Right lung (tissue), 5 donors: Measurements from ENCODE around the gene MOV10. TPM values are rescaled to one million over a fixed set of nuclear protein-coding genes. Genes with fewer than 3 reads are reported as not detected.

Source experiments
- DNase-seq, 2 donors: peaks; one replicate each; pipeline ENCODE4 v3.0.0-alpha.2; 2013
- polyA plus RNA-seq, 5 donors: library from polyadenylated mRNA; unstranded; fragments of 120-200 nt; gene quantifications; one replicate each; pipeline versions ENCODE4 v1.2.1 to v1.2.3, GENCODE V29; 2013; ENCODE audit warnings: inconsistent platforms in 1 of 5, low replicate concordance in 1 of 5; ENCODE audit not compliant: insufficient read length in 5 of 5, insufficient read depth in 1 of 5

The MOV10 gene
- polyA plus RNA-seq, 5 donors: 59.9 to 76.1 (median 68.4) TPM

DNA sequence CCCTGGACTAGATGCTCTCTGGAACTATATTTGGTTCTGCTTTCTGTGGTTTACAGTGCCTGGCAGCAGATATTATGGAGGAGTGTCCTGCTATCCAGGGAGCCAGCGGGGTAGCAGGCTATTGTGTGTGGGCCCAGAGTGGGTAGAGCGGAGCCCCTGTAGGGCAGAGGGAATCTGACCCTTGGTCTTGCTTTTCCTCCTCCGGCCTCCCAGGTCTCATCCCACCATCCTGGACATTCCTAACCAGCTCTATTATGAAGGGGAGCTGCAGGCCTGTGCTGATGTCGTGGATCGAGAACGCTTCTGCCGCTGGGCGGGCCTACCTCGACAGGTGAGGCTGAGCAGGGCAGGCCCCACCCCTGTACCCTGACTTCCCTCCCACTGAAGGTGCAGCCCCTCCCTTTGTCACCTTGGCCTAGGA is 23.3 kb downstream of the MOV10 start:
- DNase-seq: no peak

DNA sequence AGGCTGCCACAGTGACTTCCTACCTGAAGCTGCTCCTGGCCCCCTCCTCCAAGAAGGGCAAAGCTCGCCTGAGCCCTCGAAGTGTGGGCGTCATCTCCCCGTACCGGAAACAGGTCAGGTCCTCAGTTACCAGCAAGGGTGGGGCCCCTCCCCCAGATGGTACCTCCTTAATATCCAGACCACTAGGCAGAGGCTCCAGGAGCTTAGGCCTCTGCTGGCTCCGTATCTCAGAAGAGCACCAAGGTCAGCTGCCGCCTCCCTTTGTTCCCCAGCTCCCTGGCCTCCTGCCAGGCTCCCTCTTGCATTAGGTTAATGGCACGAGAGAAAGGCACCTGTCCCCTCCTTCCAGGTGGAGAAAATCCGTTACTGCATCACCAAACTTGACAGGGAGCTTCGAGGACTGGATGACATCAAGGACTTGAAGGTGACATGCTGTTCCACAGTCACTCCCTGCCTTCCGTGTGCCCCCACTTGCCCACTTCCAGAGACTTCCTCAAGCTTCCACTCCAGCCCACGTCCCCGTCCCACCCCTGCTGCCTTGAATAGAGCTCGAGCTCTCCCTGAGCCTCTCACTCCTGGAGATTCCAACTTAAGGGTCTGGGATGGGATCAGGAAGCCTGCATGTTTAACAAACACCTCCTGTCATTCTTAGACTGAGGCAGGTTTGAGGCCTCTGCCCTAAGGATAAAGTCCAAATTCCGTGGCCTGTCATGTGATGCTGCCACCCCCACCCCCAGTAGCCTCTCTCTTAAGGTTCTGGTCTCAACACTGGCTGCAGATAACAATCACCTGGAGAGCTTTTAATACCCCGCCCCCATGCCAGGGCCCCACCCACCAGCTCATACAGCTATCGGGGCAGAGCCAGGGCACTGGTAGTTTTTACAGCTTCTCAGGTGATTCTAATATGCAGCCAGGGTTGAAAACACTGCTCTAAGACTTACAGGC is 24.2 kb downstream of the MOV10 start:
- DNase-seq: no peak

DNA sequence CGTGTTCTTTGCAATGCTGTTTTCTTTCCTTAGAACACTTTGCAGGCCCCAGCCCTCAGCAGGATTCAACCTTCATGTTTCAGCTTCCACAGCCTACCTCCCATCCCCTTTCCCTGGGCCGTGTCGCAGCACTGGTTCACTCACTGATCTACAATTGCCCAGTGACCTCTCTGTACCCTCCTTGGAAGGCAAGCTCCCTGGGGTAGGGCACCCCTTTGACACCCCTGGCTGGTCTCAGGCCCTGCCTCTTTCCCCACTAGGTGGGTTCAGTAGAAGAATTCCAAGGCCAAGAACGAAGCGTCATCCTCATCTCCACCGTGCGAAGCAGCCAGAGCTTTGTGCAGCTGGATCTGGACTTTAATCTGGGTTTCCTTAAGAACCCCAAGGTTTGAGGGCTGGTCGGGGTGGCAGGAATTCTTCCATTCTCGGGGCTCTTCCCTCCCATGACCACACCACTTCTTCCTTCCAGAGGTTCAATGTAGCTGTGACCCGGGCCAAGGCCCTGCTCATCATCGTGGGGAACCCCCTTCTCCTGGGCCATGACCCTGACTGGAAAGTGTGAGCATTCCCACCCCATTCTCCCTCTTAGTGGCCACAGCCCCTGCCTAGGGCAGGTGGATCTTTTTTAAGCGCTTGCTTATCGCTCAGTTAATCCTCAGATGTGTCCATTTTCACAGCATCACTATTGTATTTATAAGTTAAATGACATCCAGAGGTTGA is 25.1 kb downstream of the MOV10 start:
- no peak for DNase-seq

DNA sequence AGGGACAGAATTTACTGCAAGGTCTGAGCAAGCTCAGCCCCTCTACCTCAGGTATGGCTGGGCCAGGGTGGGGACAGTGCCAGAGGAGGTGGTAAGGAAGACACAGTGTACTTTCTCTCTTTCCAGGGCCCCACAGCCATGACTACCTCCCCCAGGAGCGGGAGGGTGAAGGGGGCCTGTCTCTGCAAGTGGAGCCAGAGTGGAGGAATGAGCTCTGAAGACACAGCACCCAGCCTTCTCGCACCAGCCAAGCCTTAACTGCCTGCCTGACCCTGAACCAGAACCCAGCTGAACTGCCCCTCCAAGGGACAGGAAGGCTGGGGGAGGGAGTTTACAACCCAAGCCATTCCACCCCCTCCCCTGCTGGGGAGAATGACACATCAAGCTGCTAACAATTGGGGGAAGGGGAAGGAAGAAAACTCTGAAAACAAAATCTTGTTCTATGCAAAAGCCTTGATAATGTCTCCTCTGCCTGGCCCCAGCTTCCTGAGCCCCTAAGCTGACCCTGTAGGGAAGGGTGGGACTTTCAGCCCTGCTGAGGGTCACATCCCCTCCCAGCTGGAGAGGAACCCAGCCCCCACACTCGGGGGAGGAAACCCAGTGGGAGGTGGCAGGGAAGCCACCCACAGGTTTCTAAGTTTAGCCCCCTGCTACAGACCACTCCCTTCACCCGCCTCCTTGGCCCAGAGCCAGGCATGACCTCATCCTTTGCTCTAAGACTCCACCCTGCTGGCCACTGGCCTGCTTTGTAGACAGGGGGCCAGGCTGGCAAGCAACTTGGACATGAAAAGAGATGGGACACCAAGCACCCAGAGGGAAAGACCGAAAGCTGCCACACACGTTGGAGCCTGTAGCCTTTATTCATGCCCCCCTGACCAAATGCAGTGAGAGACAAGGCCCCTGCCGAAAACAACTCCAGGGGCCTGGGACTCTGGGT is 26.1 kb downstream of the MOV10 start:
- DNase-seq: peak; percentile 89 to 92

DNA sequence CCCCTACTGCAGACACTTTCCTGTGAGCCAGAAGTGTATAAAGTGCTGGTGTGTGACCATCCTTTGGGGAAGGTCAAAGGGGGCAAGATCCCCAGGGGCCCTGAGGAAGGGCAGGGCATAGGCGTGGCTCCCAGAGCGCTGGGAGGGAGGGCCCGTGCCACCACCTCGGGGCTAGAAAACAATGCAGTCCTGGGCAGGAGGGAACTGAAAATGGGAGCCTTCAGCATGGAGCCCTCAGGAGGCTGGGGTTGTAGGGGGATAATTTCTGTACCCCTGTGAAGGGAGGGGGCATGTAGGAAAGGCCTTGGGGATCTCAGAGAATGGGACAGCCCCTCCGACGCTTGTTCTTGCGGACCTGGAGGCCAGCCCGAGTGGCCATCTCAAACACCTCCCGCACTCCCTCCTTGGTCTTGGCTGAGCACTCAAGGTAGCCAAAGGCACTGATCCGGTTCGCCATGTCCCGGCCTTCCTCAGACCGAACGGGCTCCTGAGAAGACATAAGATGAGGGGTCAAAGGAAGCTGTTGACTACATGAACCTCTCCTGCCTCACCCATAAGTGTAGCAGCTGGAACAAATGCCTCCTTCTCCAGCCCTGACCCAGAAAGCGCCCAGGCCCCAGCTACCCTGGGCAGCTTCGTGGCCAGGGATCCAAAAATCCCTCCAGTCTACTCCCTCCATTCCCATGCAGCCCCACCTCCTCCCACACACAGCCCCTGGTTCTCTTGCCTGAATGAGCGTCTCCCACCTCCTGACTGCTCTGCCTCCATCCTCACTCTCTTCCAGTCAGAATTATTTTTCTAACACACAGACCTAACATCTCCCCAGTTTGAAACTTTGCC is 27.0 kb downstream of the MOV10 start:
- no peak for DNase-seq

DNA sequence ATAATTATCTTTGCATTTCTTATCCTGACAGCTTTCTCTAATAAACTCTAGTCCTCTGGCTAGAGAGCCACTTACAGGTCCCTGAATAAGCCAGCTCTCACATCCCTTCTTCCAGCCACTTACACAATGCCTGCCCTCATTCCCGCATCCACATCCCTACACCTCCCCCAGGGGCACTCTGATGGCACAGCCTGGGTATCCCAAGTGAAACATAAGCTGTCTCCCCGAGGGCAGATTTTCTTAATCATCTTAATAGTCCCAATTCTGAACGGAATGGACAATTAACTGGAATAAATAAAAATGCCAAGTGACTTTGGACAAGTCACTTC is 27.6 kb downstream of the MOV10 start:
- no peak for DNase-seq

DNA sequence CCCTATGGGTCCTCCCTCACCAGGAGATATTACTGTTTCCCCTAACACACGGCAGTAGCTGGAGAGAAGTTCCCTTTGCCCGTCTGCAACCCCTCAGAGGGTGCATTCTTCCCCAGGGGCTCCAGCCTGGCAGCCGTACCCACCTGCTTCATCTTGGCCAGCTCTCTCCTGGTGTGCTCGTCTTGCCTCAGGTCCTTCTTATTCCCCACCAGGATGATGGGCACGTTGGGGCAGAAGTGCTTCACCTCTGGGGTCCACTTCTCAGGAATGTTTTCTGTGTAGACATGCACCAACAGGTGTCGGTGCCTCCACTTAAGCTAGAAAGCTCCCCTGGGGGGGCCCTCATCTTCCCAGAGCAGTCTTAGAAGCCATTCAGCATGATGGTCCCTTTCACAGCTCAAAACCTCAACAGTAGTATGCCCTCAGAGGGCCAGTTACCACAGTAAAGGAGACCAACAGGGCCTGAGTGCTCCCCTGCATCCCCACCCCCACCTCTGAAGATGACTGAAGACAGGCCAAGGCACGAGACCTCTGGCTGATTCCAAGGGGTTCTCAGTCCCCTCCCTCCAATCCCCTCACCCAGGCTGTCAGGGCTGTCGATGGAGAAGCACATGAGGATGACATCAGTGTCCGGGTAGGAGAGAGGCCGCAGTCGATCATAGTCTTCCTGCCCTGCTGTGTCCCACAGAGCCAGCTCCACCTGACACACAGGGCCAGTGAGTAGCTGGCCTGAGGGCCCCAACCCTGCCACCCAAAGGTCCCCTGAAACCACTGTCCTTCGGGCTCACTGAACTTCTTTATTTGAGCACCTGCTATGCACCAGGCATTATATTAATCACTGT is 28.2 kb downstream of the MOV10 start:
- DNase-seq: no peak

DNA sequence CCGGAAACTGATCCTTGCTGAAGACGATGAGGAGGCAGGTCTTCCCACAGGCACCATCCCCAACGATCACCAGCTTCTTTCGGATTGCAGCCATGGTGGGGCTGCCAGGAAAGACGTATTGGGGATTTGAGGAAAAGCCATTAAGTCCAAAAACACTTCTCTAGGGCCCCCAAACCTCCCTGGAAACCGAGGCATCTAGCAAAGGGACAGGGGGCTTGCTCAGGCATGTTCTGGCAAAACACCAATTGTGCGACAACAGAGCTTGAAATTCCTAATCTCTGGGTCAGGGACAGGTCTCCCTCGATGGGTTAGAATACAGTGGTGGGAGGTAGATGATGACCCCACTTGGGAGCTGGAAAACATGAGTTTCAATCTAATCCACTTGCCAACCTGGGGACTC is 29.2 kb downstream of the MOV10 start:
- DNase-seq: no peak

DNA sequence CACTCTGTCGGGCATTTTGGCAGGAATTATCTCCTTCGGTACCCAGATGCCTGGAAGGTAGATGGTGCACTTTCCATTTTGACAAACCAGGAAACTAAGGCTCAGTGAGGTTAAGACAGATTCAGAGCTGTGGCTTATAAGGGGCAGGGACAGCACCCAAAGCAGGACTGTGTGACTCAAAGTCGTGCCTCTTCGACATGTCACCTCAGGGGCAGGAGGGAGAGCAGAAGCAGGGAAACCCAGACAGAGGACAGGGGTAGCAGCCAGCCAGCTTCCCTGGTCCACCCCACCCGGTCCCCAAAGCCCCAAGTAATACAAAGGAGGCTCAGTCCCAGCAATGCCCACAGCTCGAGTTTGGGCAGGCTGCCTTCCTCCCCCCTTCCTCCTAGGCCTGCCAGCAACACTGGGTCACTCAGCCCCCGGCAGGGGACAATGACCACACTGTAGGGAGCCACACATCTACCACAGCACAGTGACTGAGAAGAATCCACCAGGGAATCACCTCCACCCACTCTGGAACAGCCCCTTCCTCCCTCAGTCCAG is 30.0 kb downstream of the MOV10 start:
- DNase-seq: no peak

DNA sequence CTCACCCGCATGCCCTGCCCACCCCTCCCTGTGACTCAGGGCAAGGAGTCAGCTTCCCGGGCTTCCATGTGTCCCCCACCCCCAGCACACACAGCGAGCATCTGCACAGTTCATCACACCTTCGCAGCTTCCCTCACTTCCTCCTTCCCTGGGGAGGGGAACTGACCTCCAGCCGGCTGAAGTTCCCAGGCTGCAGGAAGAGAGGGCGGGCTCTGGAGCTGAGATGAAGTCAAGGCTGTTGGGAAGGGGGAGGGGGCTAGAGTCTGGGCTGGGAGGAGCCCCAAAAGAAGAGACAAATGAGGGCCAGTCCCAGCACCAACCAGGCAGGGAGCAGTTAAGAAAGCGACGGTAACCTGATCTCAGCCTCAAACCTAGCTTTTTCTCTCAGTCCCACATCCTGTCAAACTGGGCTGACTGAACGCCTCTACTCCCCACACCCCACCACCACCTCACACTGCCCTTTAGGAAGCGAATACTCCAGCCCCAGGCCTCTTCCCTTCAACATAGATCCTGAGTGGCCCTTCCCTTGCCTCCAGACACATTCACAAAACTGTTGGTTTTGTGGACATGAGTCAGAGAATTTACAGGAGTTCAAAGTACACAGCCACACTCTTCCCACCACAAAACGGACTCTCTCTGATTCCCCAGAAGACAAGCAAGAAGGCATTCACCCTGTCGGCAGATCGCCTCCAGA is 30.6 kb downstream of the MOV10 start:
- DNase-seq: peak; percentile 90 to 94

DNA sequence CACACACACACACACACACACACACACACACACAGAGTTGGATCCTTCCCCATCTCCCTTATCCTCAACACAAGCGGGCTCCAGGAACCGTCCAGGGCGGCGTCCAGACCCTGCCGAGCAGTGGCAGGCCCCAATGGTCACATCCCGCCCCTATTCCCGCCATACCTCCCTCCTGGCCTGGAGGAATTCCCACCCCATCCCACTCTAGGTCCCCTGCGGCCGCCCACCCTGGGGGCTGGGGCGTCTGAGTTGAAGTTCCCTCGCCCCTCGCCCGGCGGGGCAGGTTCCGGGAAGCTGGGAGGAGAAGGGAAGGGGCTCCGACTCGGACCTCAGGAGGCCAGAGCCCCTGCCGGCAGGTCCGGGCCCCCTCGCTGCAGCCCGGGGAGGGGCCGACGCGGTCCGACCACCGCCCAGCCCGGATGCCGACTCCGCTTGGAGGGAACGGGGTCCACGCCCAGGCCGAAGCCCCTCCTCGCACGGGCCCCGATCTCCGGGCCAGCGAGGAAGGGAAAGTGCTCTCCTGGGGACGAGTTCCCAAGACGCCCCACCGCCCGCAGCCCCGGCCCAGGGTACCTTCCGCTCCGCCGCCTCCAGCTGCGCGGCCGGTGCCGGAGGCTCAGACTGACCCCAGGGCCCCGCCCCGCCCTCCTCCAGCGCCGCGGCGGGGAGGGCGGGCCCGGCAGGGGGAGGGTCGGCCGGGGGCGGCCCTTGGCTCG is 32.2 kb downstream of the MOV10 start, which contains the start of gene RHOC:
Gene RHOC, minus strand, starts transcription at position 623 of the 716 bp plus-strand sequence. CDS start 3,328 bp downstream, outside the sequence.
- DNase-seq: no peak

DNA sequence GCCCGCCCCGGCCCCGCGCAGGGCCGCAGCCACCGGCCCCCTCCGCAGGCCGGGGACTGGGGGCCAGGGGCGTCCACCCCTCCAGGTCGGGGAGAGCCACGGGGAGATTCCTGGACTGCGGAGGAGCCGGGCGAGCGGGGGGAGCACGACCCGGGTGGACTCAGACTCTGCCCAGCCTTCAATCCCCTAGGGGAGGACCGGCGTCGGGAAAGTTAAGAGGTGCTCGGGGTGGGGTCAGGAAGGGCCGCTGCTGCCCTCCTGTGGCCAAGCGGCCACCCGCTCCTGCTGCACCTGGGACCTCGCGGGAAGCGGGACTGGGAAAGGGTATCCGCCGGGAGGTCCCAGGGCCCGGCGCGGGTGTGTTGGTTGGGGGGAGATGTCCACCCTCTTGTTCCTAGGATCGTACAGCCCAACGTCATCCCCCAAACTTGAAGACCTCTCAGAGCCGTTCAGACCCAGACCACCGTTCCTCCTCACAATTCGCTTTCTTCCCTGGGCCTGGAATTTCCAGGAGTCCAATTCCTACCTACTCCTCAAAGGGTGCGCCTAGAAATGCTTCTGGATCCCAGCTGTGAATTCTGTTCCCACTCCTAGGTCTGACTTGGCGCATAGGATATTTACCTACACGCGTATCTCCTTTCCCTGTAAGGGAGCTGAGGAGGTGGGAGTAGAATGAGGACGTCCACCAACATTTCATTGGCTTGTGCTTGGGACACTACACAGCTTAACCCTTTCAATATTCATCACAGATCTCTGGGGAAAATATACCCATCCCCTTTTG is 33.0 kb downstream of the MOV10 start:
- DNase-seq: peak; percentile 89

DNA sequence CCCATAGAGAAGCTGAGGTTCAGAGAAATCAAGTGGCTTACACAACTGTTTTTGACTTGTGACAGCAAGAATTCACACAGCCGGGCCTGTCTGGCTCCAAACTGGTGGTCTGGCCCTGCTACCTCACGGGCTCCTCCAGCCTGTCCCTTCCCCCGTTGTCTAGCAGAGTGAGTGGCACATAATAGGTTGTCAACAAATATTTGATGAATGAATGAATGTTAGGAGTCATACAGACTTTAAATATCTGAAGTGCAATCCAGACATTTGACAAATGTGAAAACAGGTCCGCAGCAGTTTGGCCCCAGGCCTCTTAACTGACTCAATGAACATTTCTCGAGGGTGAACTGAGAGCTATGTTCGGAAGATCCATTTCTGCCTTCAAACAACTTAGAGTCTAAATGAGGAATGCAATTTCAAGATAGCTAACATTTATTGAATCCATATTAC is 33.6 kb downstream of the MOV10 start:
- DNase-seq: no peak

DNA sequence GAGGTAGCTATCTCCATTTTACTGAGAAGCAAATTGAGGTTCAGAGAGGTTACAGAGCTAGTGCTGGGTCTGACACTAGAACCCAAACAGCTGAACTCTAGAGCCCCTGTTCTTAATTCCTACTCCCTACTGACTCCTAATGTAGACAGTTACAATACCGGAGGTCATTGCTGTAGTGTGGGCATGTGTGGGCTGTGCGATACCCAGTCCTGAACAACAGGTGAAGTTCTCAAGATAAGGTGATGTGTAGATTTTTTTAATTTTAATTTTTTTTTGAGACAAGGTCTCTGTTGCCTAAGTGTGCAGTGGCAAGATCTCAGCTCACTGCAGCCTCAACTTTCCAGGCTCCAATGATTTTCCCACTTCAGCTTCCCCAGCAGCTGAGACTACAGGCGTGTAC is 34.0 kb downstream of the MOV10 start:
- no peak for DNase-seq

DNA sequence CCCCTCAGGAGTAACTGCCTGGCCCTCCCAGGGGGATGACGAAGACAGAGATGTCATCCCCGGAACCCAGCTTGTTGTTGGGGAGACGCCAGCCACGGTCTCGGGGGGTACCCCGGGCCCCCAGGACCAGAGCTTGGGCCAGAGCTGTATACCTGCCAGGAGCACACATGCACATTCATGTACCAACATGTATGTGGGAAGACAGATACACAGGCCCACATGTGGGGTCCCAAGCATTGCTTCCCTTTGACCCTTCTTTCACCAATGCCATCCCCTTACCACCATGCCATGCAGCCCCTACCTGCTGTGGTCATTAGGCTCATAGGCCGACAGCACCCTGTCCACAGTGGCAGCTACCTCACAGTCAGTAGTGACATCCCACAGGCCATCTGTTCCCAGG is 35.7 kb downstream of the MOV10 start:
- no peak for DNase-seq

DNA sequence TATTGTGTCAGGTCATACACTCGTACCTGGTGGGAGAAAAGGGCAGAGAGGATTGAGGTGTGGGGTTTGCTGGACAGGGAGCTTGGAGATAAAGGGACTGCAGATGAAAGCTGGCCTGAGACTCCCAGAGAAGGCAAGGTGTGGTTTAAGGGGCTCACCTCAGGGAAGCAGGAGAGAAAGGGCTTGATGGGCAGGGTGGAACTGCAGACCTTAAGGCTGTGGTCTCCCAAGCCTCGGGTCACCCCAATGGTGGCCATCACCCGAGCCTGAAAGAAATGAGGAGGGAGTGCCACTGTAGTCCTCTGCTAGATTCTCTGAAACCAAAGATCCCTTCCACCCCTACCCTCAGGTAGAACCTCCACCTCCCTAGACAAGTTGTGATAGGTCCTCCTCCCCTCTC is 36.1 kb downstream of the MOV10 start:
- DNase-seq: no peak

DNA sequence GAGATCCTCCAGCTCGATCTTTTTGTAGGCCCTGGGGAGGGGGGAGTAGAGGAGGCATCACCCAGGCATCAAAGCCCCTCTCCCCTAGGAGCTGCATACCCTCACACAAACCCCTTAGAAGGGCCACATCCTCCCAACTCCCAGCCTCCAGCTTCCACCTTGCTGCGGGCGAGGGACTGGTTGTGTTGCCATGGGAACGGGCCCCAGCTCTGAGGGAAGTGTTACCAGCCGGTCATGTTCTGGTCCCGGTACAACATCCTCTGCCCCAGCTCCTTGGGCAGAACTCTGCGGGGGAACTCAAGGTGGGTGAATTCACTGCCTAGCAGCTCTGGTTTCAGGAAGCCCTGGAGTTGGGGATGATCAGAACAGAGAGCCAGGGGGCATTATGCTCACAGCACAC is 36.6 kb downstream of the MOV10 start:
- no peak for DNase-seq
